Measurements from ENCODE around the gene PHRF1.

Gene PHRF1

GRCh38 chr11:560305-561147, 15.7 kb upstream of the PHRF1 start, which contains the start of the genes LMNTD2 and RASSF7:
TSS of gene LMNTD2 (minus strand) at chr11:560738. CDS start at chr11:560716, 22 bp downstream.
TSS of gene RASSF7 (plus strand) at chr11:560970. CDS start at chr11:561769, 799 bp downstream.
- Mint-ChIP-seq H3K9me3 (ENCODE audit: low read depth) (no peaks in the 10 kb centered on the region), H3K4me3 (peak within 1 kb of the TSS; percentile 91), H3K27me3 (no peaks in the 10 kb centered on the region), H3K36me3 (no peaks in the 10 kb centered on the region), H3K4me1 (ENCODE audit: low read depth) (peaks cover 9% of the 10 kb centered on the region), H3K27ac (peak within 1 kb of the TSS; percentile 22)

GRCh38 chr11:561148-562003, 14.9 kb upstream of the PHRF1 start:
- Mint-ChIP-seq H3K27me3 (no peaks in the 10 kb centered on the region), H3K9me3 (ENCODE audit: low read depth) (no peaks in the 10 kb centered on the region), H3K36me3 (no peaks in the 10 kb centered on the region), H3K4me3 (peak overlapping the region; percentile 91), H3K27ac (no peak overlapping the region), H3K4me1 (ENCODE audit: low read depth) (peaks cover 9% of the 10 kb centered on the region)

DNA sequence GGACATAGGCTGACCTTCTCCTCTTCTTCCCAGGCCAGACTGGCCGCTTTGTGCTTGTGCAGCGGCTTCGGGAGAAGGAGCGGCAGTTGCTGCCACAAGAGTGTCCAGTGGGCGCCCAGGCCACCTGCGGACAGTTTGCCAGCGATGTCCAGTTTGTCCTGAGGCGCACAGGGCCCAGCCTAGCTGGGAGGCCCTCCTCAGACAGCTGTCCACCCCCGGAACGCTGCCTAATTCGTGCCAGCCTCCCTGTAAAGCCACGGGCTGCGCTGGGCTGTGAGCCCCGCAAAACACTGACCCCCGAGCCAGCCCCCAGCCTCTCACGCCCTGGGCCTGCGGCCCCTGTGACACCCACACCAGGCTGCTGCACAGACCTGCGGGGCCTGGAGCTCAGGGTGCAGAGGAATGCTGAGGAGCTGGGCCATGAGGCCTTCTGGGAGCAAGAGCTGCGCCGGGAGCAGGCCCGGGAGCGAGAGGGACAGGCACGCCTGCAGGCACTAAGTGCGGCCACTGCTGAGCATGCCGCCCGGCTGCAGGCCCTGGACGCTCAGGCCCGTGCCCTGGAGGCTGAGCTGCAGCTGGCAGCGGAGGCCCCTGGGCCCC, 14.1 kb upstream of the PHRF1 start:
- no peak overlapping the region for H3K27ac Mint-ChIP-seq
- no peaks in the 10 kb centered on the region for H3K9me3 Mint-ChIP-seq (ENCODE audit: low read depth)
- no peaks in the 10 kb centered on the region for H3K36me3 Mint-ChIP-seq
- no peak overlapping the region for H3K4me3 Mint-ChIP-seq
- peaks cover 9% of the 10 kb centered on the region for H3K4me1 Mint-ChIP-seq (ENCODE audit: low read depth)
- no peaks in the 10 kb centered on the region for H3K27me3 Mint-ChIP-seq

- Mint-ChIP-seq H3K27ac (no peak overlapping the region), H3K27me3 (no peaks in the 10 kb centered on the region), H3K4me3 (no peak overlapping the region), H3K9me3 (ENCODE audit: low read depth) (no peaks in the 10 kb centered on the region), H3K4me1 (ENCODE audit: low read depth) (peaks cover 12% of the 10 kb centered on the region), H3K36me3 (no peaks in the 10 kb centered on the region)
Observed at GRCh38 chr11:563066-563811, 13.0 kb upstream of the PHRF1 start.

DNA sequence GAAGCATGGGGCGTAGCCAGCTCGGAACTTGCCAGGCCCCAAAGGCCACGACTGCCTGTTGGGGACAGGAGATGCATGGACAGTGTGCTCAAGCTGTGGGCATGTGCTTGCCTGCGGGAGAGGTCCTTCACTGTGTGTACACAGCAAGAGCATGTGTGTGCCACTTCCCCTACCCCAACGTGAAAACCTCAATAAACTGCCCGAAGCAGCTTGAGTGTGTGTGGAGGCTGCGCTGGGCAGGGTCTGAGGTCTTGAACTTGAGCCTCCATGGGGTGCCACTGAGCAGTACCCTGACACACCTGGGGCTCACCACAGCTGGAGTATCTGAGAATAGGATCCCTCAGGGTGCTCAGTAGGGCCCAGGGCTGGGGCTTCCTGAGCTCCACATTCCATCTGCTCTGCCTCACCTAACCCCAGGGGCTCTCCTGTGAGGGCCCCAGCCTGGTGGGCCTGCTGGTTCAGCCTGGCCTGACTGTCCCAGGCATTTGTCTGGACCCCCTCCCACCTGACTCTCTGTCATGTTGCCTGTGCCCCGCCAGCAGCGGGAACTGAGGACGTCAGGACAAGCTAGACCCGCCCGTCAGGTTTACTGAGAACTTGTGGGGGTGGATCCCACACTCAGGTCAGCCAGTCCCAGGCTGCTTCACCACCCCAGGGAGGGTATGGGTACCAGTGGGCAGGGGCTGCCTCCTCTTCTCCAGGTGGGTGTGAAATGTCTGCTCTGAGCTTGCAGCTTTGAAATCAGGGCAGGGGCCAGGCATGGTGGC, 12.3 kb upstream of the PHRF1 start:
- Mint-ChIP-seq H3K4me1 (ENCODE audit: low read depth) (peaks cover 12% of the 10 kb centered on the region), H3K36me3 (no peaks in the 10 kb centered on the region), H3K27me3 (no peaks in the 10 kb centered on the region), H3K4me3 (no peak overlapping the region), H3K9me3 (ENCODE audit: low read depth) (no peaks in the 10 kb centered on the region), H3K27ac (no peak overlapping the region)

DNA sequence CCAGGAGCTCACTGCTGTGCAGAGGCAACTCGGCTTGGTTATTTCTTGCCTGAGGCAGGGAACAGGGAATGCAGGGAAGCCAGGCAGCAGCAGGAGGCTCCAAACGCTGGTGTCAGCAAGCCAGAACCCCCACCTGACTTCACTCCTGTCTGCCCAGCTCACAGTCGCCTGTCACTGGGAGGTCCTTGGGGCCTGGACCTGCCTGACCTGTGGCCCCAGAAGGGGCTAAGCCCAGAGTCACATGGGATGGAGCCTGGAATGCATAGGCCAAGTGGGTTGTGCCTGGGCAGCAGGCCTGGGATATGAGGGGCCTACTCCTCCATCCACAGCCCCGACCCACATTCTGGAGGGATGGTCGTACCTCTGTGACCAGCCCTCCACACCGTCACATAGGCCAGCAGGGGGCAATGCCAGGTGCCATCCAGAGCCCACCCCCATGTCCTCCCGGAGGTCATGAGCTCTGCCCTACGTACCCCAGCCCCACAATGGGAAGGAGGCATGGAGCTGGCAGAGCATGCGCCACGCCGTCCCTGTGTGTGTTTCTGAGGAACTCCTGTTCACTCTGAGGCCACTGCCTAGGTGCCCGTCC, 10.3 kb upstream of the PHRF1 start:
- Mint-ChIP-seq H3K4me1 (ENCODE audit: low read depth) (peaks cover 7% of the 10 kb centered on the region), H3K36me3 (no peaks in the 10 kb centered on the region), H3K27me3 (no peaks in the 10 kb centered on the region), H3K27ac (no peak overlapping the region), H3K4me3 (no peak overlapping the region), H3K9me3 (ENCODE audit: low read depth) (no peaks in the 10 kb centered on the region)

DNA sequence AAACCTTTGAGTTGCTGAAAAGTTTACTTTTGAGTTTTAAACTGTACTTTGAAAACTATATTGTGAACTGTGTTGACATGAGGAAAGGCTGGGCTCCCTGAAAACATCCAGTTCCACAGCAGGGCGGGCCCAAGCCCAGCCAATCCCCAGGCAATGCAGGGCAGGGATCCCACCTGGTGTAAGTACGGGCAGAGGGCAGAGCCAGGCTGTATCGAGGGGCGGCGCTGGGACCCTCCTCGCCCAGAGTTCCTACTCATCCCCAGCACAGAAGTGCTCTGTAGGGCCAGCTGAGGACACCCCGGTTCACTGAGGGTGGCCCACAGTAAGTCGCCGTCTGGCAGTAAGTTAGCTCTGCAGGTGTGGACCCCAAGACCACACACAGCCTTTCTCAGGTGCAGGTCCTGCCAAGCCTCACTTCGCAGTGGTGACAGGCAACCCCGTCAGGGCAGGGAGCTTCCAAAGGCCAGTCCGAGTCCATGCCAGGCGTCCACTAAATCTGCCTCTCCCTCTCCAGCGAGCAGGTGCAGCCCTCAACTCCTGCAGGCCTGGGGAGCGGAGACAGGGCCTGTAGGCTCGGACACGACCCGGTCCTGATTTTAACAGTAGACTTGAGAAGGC, 9.2 kb upstream of the PHRF1 start:
- Mint-ChIP-seq H3K27ac (no peak overlapping the region), H3K27me3 (no peaks in the 10 kb centered on the region), H3K9me3 (ENCODE audit: low read depth) (no peaks in the 10 kb centered on the region), H3K36me3 (no peaks in the 10 kb centered on the region), H3K4me3 (peak overlapping the region; percentile 70), H3K4me1 (ENCODE audit: low read depth) (peaks cover 3% of the 10 kb centered on the region)

DNA sequence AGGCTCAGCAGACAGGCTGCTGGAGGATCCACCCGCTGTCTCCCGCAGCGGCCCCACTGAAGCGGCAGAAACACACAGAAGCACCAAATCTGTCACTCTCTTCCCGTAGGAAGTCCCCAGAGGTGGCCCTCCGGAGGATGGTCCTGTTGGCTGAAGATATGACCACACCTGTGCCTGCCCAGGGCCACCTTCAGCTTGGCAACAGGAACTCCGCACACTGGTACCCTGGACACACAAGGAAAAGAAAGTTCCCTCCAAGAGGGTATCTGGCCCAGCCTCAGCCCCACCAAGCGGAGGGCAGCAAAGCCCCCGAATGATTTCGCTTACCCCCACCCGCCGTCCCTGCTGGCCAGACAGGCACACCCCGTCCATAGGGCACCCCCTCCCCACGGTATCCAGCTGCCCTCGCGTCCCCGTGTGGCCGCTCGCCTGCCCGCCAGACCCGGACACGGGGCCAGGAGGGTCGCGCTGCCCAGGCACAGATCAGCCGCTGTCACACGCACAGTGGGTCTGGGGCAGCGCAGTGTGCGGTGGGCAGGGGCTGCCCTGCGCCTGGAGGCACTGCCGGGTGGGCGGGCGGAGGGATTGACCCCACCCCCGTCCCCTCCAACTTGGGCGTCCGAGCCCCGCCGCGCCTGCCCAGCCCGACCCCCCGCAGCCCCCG, 8.5 kb upstream of the PHRF1 start:
- H3K4me3 Mint-ChIP-seq: peak overlapping the region; percentile 70
- H3K36me3 Mint-ChIP-seq: no peaks in the 10 kb centered on the region
- no peaks in the 10 kb centered on the region for H3K9me3 Mint-ChIP-seq (ENCODE audit: low read depth)
- H3K27me3 Mint-ChIP-seq: no peaks in the 10 kb centered on the region
- H3K4me1 Mint-ChIP-seq (ENCODE audit: low read depth): peaks cover 3% of the 10 kb centered on the region
- no peak overlapping the region for H3K27ac Mint-ChIP-seq

DNA sequence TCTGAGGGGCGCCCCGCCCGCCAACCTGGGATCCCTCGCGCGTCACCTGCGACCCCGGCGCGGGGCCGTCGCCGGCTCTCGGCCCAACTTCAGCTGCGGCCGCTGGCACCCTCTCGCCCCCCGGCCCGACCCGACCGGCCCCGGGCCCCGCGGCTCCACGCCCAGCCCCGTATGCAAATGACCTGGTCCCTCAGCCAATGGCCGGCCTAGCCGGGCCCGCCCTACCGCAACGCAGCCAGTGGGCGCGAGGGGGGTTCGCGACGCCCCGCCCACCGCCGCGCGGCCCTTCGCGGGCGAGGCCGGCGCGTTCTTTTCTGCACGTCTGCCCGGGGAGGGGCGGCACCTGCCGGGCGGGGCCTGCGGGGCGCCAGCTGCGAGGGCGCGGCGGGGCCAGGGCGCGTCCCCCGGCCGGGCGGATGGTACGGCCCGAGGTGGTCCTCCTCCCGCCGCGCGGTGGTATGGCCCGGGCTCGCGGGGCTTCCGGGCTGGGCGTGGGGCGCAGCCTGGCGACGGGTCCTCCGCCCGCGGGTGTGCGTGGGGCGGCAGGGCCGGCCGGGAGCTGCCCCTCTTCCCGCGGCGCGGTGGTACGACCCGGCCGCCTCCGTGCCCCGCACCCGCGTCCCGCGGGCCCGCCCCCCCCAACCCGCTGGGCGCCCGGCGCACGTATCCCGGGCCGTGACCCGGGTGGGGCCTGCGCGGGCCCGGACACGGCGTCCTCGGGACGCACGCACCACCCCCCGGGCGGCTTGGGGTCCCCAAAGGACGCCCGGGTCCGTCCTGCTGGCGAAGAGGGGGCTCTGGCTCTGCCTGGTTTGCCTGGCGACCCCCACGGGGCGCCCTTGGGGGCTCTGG, 7.7 kb upstream of the PHRF1 start:
- Mint-ChIP-seq H3K27ac (no peak overlapping the region), H3K4me1 (ENCODE audit: low read depth) (peaks cover 3% of the 10 kb centered on the region), H3K9me3 (ENCODE audit: low read depth) (no peaks in the 10 kb centered on the region), H3K4me3 (peak overlapping the region; percentile 77), H3K27me3 (no peaks in the 10 kb centered on the region), H3K36me3 (no peaks in the 10 kb centered on the region)

DNA sequence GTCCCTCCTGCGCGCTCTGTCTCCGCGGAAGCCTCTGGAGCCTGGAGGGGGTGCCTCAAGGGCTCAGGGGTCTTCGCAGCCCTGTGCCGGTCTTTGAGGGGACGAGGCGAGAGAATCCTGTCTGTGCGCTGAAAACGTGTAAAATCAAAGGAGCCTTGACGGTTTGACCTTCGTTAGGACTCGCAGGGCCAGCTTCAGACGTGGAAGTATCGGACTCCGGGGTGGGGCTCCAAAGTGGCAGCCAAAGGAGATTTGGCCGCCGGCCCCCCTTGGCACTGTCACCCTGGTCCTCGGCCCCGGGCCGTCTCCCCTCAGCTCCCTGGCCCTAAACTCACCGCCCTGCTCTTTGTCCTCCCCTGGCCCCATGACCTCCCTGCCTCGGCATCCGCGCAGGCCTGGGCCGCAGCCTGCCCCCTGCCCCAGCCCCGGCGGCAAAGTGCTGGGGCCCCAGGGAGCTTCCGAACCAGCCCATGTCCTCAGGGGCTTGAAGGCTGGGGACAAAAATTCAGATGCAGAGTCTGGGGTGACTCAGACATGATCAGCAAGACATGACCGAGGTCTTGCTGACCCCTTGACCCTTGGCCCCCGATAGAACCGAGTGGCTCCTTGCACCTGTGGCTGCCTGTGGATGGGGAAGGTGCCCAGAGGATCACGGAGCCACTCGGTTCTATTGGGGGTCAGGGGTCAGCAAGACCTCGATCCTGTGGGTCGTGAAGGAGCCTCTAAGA, 6.9 kb upstream of the PHRF1 start:
- peak overlapping the region; percentile 77 for H3K4me3 Mint-ChIP-seq
- H3K9me3 Mint-ChIP-seq (ENCODE audit: low read depth): no peaks in the 10 kb centered on the region

DNA sequence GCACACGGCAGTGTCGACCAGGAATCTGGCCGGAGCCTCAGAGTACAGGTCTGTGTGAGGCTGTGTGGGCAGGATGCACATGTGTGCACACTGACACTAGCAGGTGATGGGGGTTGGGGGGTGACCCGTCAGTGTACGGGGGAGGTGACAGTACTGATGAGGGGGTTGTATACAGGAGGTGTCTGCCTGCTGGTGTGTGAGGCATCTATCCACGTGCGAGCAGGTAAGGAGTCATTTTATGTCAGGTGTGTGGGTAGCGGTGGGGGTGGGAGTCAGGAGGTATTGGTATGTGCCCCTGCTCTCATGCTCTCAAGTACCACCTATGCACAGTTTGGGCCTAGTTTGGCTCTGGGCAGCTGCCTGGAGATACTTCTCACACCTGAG, 4.5 kb upstream of the PHRF1 start:
- Mint-ChIP-seq H3K36me3 (no peaks in the 10 kb centered on the region), H3K27me3 (no peaks in the 10 kb centered on the region), H3K9me3 (ENCODE audit: low read depth) (no peaks in the 10 kb centered on the region), H3K27ac (no peak overlapping the region), H3K4me1 (ENCODE audit: low read depth) (peaks cover 14% of the 10 kb centered on the region), H3K4me3 (no peak overlapping the region)

More for the DNA sequence above, 6.9 kb upstream of the PHRF1 start:
- no peaks in the 10 kb centered on the region for H3K27me3 Mint-ChIP-seq
- no peak overlapping the region for H3K27ac Mint-ChIP-seq
- H3K36me3 Mint-ChIP-seq: no peaks in the 10 kb centered on the region
- peaks cover 7% of the 10 kb centered on the region for H3K4me1 Mint-ChIP-seq (ENCODE audit: low read depth)

All from activated naive CD8-positive, alpha-beta T cell (primary cell).